HFF-Myc (cell line): ENCODE measurements around the gene SLC22A16.
"Not testable (repeated sequence)": the region's sequence is repeated elsewhere in the genome, so short reads cannot be mapped to it uniquely, and the experiment has no call there.

Experiments
- DNase-seq: peaks from one replicate; pipeline ENCODE4 v3.0.0-alpha.2; 2011; ENCODE audit warnings: low read depth; ENCODE audit errors: extremely low read depth
- H3K4me3 ChIP-seq: replicated peaks from 2 replicates; pipeline ENCODE4 v1.5.1; 2011; ENCODE audit warnings: low read depth, mild to moderate bottlenecking, control low read depth, low read length
- TF ChIP-seq, protein P1 (sequence below): IDR thresholded peaks from 2 replicates; pipeline ENCODE4 v1.5.1; 2012; ENCODE audit warnings: mild to moderate bottlenecking, low read depth, low read length, control low read depth; ENCODE audit errors: missing control alignments

The SLC22A16 gene

DNA sequence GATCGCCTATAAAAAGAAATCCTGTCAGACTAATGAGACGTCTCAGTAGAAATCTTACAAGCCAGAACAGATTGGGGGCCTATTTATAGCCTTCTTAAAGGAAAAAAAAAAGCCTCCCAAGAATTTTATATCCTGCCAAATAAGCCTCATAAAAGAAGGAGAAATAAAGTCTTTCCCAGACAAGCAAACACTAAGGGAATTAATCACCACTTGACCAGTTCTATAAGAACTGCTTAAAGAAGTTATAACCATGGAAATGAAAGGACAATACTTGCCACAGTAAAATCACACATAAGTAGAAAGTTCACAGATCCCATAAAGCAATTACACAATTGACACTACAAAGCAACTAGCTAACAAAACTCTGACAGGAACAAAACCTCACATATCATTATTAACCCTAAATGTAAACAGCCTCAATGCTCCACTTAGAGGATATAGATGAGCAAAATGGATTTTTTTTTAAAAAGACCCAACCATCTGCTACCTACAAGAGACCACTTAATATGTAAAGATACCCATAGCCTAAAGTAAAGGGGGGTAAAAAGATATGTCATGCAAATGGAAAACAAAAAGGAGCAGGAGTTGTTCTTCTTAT is 13.4 kb downstream of the SLC22A16 start:
- no peak overlapping the region for H3K4me3 ChIP-seq
- DNase-seq: no peak
- TF ChIP-seq, protein P1, sequence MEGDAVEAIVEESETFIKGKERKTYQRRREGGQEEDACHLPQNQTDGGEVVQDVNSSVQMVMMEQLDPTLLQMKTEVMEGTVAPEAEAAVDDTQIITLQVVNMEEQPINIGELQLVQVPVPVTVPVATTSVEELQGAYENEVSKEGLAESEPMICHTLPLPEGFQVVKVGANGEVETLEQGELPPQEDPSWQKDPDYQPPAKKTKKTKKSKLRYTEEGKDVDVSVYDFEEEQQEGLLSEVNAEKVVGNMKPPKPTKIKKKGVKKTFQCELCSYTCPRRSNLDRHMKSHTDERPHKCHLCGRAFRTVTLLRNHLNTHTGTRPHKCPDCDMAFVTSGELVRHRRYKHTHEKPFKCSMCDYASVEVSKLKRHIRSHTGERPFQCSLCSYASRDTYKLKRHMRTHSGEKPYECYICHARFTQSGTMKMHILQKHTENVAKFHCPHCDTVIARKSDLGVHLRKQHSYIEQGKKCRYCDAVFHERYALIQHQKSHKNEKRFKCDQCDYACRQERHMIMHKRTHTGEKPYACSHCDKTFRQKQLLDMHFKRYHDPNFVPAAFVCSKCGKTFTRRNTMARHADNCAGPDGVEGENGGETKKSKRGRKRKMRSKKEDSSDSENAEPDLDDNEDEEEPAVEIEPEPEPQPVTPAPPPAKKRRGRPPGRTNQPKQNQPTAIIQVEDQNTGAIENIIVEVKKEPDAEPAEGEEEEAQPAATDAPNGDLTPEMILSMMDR: no peak

DNA sequence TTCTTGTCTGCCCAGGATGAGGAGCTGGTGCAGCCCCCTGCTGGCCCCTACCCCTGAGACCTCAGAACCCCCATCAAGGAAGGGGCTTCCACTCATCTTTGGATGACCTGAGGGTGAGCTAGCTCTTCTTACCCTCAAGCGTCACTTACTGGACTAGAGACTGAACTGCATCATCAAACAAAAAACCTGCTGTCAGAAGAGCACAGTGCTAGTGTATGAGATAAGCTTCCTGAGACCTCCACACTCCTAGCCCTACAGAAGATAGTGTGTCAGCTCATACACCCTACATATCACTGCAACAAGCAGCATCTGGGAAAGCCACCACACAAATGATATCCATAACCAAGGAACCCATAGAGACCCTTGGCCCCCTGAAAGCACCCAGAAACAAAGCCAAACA is 15.0 kb downstream of the SLC22A16 start:
- no peak overlapping the region for H3K4me3 ChIP-seq
- DNase-seq: no peak
- TF ChIP-seq, protein P1: no peak

DNA sequence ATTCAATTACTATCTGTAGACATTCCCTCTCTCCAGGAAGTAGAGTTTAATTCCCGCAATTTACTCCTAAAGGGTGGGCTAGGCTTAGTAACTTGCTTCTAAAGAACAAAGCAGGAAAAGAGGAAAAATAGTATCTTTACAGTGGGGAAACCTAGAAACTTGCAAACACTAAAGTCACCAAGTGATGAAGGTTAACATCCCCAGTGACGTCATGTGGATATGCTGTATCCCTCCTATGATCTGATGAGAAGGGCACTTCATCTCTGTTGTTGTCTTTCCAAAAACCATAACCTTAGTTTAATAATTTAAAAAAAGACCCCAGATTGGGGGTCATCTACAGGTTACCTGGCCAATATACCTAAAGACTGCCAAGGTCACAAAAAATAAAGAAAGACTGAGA is 17.3 kb downstream of the SLC22A16 start:
- H3K4me3 ChIP-seq: no peak overlapping the region
- TF ChIP-seq, protein P1: no peak
- no peak for DNase-seq

DNA sequence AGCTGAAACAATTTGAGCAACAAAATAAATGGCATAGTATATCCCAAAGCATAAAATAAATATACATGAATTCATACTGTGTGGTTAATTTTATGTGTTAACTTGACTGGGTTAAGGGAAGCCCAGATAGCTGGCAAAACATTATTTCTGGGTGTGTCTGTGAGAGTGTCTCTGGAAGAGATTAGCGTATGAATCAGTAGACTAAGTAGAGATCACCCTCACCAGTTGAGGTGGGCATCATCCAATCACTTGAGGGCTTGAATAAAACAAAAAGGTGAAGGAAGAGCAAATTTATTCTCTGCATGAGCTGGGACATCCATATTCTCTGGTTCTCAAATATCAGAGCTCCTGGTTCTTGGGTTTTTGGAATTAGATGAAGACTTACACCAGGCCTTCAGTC is 17.9 kb downstream of the SLC22A16 start:
- DNase-seq: no peak
- no peak overlapping the region for H3K4me3 ChIP-seq
- TF ChIP-seq, protein P1: no peak

DNA sequence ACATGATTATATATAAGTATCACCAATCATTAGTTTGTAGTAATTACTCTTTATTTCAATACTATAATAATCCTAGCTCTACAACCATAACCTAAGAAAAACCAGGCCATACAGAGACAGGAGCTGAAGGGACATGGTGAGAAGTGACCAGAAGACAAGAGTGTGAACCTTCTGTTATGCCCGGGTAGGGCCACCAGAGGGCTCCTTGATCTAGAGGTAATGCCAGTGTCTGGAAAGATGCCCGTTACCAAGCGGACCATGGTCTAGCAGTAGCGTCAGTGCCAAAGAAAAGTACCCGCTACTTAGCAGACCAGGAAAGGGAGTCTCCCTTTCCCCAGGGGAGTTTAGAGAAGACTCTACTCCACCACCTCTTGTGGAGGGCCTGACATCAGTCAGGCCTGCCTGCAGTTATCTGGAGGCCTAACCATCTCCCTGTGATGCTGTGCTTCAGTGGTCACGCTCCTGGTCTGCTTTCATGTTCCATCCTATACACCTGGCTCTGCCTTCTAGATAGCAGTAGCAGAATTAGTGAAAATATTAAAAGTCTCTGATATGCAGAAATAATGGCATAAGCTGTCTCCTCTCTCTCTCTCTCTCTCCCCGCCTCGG is 18.7 kb downstream of the SLC22A16 start:
- TF ChIP-seq, protein P1: peak; percentile 51
- not testable (repeated sequence) for H3K4me3 ChIP-seq
- peak; percentile 9 for DNase-seq

DNA sequence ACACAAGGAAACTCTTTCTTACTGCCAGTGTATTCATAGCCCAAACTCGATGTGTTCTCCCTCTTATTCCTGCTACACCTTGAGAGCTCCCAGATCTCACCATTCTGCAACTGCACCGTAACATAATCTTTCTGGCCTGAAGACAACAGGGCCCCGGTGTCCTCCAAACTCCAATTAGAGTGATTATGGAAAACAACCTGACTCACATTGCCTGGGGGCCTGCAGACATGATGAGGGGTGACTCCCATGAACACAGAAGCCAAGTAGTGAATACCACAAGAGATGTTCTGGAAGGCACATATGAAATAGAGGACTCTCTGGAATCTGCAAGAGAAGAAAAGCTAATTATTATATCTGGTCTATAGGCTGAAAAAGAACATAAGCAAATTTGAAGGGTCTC is 19.7 kb downstream of the SLC22A16 start:
- TF ChIP-seq, protein P1: no peak
- DNase-seq: no peak
- H3K4me3 ChIP-seq: no peak overlapping the region

DNA sequence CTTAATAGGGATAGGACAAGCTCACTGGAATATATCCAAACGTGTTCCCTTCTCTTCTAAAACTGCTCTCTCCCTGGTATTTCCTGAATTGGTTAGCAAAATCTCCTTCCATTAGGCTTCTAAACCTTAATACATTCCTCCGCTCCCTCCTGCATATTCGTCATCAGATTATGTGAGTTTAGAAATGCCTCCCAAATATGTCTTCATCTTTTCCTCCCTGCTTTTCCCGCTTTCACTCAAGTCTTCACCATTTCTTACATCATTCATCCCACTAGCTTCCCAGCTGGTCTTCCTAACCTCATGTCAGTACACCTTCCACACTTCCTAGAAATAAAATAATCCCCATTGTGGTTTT is 26.9 kb downstream of the SLC22A16 start:
- H3K4me3 ChIP-seq: no peak overlapping the region
- TF ChIP-seq, protein P1: no peak
- DNase-seq: no peak
